Gastroesophageal sphincter (tissue), 4 donors: ENCODE measurements around the gene RMND5B. TPM values are rescaled to one million over a fixed set of nuclear protein-coding genes. Genes with fewer than 3 reads are reported as not detected.

Experiments
- ATAC-seq: fragments of 150-250 bp; one replicate; pipeline ENCODE4 v1.9.1; 2016; ENCODE audit warnings: mild to moderate bottlenecking, moderate library complexity
- H3K27ac ChIP-seq, 4 donors: fragments of 200-600 bp; sonication (generic) in 3 of 4; 1 replicate in 3 of 4; 2 replicates in 1 of 4; pipeline ENCODE4 v1.5.1; 2016 to 2019
- H3K27me3 ChIP-seq: fragments of 200-600 bp; sonication (generic); one replicate; pipeline ENCODE4 v1.5.1; 2019
- H3K36me3 ChIP-seq, 2 donors: fragments of 200-600 bp; sonication (generic); one replicate each; pipeline ENCODE4 v1.5.1; 2019; ENCODE audit warnings: control low read depth in 1 of 2
- H3K4me1 ChIP-seq, 3 donors: fragments of 200-600 bp; sonication (generic); 1 replicate in 2 of 3; 2 replicates in 1 of 3; pipeline ENCODE4 v1.5.1; 2016 to 2019; ENCODE audit warnings: control low read depth in 2 of 3
- H3K4me3 ChIP-seq, 2 donors: fragments of 200-600 bp; sonication (generic); one replicate each; pipeline ENCODE4 v1.5.1; 2019; ENCODE audit warnings: mild to moderate bottlenecking in 1 of 2, moderate library complexity in 1 of 2
- H3K9me3 ChIP-seq, 3 donors: fragments of 200-600 bp; sonication (generic); one replicate each; pipeline ENCODE4 v1.5.1; 2017 to 2019; ENCODE audit warnings: control low read depth in 2 of 3
- EP300 ChIP-seq: sonication (generic); formaldehyde crosslinking; IDR thresholded peaks from one replicate; pipeline ENCODE4 v1.6.1; 2017; ENCODE audit warnings: antibody characterized with exemption, mild to moderate bottlenecking
- POLR2A ChIP-seq, 2 donors: fragments of 450-650 bp; IDR thresholded peaks; one replicate each; pipeline ENCODE4 v1.6.1; 2017; ENCODE audit warnings: antibody characterized with exemption in 2 of 2, mild to moderate bottlenecking in 2 of 2, moderate library complexity in 1 of 2
- POLR2AphosphoS5 ChIP-seq: sonication (generic); formaldehyde crosslinking; IDR thresholded peaks from one replicate; pipeline ENCODE4 v1.6.1; 2017; ENCODE audit warnings: antibody characterized with exemption
- WGBS, 2 donors: methylation state at CpG; one replicate each; pipeline ENCODE4 v1.1.5; 2018; ENCODE audit warnings: low coverage in 1 of 2; 5-methylcytosine and 5-hydroxymethylcytosine counted together
- total RNA-seq, 4 donors: library from RNA; depleted of rRNA; stranded (reverse); fragments of >200 nt; gene quantifications; one replicate each; pipeline ENCODE4 v1.1.0, GENCODE V29; 2016
- TF ChIP-seq, protein P1 (sequence below), 4 experiments: fragments of 200-600 bp in 2 of 4; fragments of 450-650 bp in 2 of 4; sonication (generic) in 1 of 4; IDR thresholded peaks; one replicate each; pipeline ENCODE4 v1.5.1; 2017 to 2019; ENCODE audit warnings: antibody characterized with exemption in 4 of 4, mild to moderate bottlenecking in 2 of 4, moderate library complexity in 2 of 4

RMND5B gene
- total RNA-seq, 4 donors from 2014 or later, result 34.6 to 56.6 (median 41.7) TPM

DNA sequence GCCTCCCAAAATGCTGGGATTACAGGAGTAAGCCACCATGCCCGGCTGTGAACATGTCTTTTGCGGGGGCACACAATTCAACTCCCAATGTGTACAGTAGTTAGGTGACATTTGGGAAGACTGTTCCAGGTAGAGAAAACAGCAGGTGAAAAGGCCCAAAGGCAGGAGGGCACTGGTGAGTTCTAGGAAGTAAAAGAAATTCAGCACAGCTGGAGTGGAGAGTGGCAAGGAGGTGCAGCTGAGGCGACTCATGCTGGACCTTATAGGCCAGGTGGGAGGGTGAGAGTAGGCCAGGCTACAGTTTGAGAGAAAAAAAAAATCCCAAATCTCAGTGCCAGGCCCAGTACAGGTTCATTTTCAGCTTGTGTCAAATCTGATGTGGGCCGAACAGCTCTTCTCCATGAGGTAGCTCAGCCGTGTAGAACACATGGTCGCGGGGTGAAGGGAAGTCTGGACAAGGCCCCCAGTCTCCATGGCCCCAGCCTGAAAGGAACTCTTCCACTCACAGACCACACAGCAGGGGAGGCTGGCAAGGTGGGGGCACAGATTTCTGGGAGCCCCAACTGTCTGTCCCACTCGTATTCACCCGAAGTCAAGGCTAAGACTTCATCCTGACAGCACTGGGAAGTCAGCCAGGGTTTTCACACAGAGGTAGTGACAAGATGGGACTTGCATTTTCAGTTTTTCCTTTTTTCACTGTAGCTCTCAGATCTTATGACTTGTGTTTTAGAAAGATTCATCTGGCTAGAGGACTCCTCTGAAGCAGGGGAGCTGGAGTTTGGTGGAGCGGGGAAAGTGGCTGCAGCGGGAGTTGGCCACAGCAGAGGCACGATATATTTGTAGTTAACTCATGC is 69.0 kb downstream of the RMND5B start:
- WGBS, 2 donors, result 72 to 73% methylated on average over 5 to 12 of the region's 12 CpGs
- no peaks in the 10 kb centered on the region for H3K36me3 ChIP-seq
- no peak for ATAC-seq
- no peaks in the 10 kb centered on the region for H3K27me3 ChIP-seq
- H3K27ac ChIP-seq, result no peak overlapping the region
- H3K4me3 ChIP-seq, result no peak overlapping the region
- TF ChIP-seq POLR2A (IDR thresholded peaks at IDR 0.05) (no peak), EP300 (no peak), POLR2AphosphoS5 (no peak)
- TF ChIP-seq, protein P1, sequence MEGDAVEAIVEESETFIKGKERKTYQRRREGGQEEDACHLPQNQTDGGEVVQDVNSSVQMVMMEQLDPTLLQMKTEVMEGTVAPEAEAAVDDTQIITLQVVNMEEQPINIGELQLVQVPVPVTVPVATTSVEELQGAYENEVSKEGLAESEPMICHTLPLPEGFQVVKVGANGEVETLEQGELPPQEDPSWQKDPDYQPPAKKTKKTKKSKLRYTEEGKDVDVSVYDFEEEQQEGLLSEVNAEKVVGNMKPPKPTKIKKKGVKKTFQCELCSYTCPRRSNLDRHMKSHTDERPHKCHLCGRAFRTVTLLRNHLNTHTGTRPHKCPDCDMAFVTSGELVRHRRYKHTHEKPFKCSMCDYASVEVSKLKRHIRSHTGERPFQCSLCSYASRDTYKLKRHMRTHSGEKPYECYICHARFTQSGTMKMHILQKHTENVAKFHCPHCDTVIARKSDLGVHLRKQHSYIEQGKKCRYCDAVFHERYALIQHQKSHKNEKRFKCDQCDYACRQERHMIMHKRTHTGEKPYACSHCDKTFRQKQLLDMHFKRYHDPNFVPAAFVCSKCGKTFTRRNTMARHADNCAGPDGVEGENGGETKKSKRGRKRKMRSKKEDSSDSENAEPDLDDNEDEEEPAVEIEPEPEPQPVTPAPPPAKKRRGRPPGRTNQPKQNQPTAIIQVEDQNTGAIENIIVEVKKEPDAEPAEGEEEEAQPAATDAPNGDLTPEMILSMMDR (IDR thresholded peaks at IDR 0.05), result no peak
- H3K9me3 ChIP-seq, result no peaks in the 10 kb centered on the region
- peaks cover 0 to 6% (median 0%) of the 10 kb centered on the region in 3 donors for H3K4me1 ChIP-seq

Other genes with a start within 250 kb of the RMND5B start
- not detected for gene PROP1, start 134.8 kb upstream of the RMND5B start, total RNA-seq
- 1 to 10 TPM; 1.2 to 4.8 (median 1.3) TPM for gene N4BP3, start 17.5 kb upstream of the RMND5B start, total RNA-seq
- 100 to 1,000 TPM; 192 to 253 (median 218) TPM for gene NHP2, start 22.9 kb downstream of the RMND5B start, total RNA-seq
- gene GMCL2, start 56.4 kb downstream of the RMND5B start, total RNA-seq, result not detected
- 100 to 1,000 TPM in 2 of 4 donors, 10 to 100 TPM in 2; 79.9 to 140 (median 106) TPM for gene HNRNPAB, start 73.5 kb downstream of the RMND5B start, total RNA-seq
- 10 to 100 TPM; 37.3 to 51.2 (median 41.6) TPM for gene PHYKPL, start 101.8 kb downstream of the RMND5B start, total RNA-seq